Skeletal muscle tissue (tissue), 4 donors: ENCODE data around the gene CAPN11. TPM values are rescaled to one million over a fixed set of nuclear protein-coding genes. Genes with fewer than 3 reads are reported as not detected.
"Not testable (repeated sequence)": the region's sequence is repeated elsewhere in the genome, so short reads cannot be mapped to it uniquely, and the experiment has no call there.

ENCODE experiments used
- H3K27ac ChIP-seq: one replicate; pipeline ENCODE4 v1.7.0; 2013; ENCODE audit warnings: mild to moderate bottlenecking, low read depth, low read length, inconsistent platforms
- H3K27me3 ChIP-seq, 3 donors: one replicate each; pipeline ENCODE4 v1.7.0; 2013; ENCODE audit warnings: low read length in 3 of 3; ENCODE audit not compliant: control insufficient read depth in 3 of 3, insufficient read depth in 3 of 3
- H3K36me3 ChIP-seq, 3 donors: one replicate each; pipeline ENCODE4 v1.7.0; 2013; ENCODE audit warnings: low read length in 3 of 3; ENCODE audit not compliant: control insufficient read depth in 3 of 3, insufficient read depth in 3 of 3
- H3K4me1 ChIP-seq, 3 donors: one replicate each; pipeline ENCODE4 v1.7.0; 2013; ENCODE audit warnings: low read length in 3 of 3, mild to moderate bottlenecking in 3 of 3; ENCODE audit not compliant: control insufficient read depth in 3 of 3, insufficient read depth in 3 of 3
- H3K4me3 ChIP-seq, 3 donors: one replicate each; pipeline ENCODE4 v1.7.0; 2013; ENCODE audit warnings: low read length in 3 of 3
- H3K9ac ChIP-seq, 3 donors: one replicate each; pipeline ENCODE4 v1.7.0; 2013; ENCODE audit warnings: low read length in 3 of 3, mild to moderate bottlenecking in 3 of 3, moderate library complexity in 2 of 3, low read depth in 1 of 3
- H3K9me3 ChIP-seq, 3 donors: one replicate each; pipeline ENCODE4 v1.7.0; 2013; ENCODE audit warnings: low read length in 3 of 3; ENCODE audit not compliant: control insufficient read depth in 3 of 3
- total RNA-seq: library from RNA; depleted of rRNA; stranded (reverse); fragments of >200 nt; gene quantifications from one replicate; pipeline ENCODE4 v1.2.3, GENCODE V29; 2014
- donor health status: Osteomylitis.

Gene CAPN11
- total RNA-seq, 1 donor from 2014 or later: 0.52 TPM

DNA sequence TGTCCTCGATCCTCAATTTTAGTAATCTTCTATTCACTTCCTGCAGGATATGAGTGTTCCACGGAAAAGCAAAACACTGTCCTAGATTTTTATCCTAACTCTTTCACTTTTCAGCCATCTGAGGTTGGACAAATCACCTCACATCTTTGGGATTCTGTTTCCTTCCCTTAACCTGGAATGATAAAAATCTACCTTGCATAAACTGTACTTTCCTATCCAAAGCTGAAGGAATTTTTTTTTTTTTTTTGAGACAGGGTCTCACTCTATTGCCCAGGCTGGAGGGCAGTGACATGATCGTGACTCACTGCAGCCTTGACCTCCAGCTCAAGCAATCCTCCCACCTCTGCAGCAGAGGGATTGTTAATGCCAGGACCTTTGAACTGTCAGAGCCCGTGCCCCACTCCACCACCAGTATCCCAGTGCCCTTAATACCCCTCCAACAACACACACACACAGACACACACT is 20.5 kb downstream of the CAPN11 start:
- Histone ChIP-seq H3K4me3 (no peak overlapping the region), H3K27ac (no peak overlapping the region), H3K4me1 (peaks cover 0 to 11% (median 8%) of the 10 kb centered on the region in 3 donors), H3K27me3 (no peaks in the 10 kb centered on the region), H3K36me3 (no peaks in the 10 kb centered on the region), H3K9ac (no peak overlapping the region), H3K9me3 (no peaks in the 10 kb centered on the region)

DNA sequence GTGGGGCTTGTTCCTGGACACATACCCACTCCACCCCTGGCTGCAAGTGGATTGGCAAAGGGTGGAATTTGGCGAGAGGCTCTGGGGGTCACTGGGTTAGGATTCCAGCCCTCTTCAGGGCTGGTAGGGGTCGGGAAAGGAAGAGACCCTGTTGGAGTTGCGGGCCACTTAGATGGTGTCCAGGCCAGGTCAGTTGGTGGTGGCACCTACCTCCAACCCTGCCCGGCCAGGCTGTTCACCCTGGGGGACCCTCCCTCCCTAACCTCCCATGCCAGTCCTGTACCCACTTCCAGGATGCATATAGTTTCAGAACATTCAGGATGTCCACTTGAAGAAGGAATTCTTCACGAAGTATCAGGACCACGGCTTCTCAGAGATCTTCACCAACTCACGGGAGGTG is 21.0 kb downstream of the CAPN11 start:
- Histone ChIP-seq H3K4me1 (peaks cover 0 to 11% (median 8%) of the 10 kb centered on the region in 3 donors), H3K27ac (no peak overlapping the region), H3K9ac (no peak overlapping the region), H3K27me3 (no peaks in the 10 kb centered on the region), H3K9me3 (no peaks in the 10 kb centered on the region), H3K4me3 (no peak overlapping the region), H3K36me3 (no peaks in the 10 kb centered on the region)

DNA sequence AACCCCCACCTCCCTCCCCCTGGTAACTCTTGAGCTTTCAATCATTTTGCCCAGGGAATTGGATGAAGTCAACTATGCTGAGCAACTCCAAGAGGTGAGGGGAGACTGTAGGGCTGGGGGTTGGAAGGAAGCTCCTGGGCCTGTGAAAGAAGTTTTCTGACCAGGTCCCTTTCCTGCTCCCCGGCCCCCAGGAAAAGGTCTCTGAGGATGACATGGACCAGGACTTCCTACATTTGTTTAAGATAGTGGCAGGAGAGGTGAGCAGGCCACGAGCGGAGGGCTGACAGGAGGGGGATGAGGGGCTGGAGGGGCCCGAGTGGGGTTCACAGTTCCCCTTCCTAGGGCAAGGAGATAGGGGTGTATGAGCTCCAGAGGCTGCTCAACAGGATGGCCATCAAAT is 21.8 kb downstream of the CAPN11 start:
- Histone ChIP-seq H3K27me3 (no peaks in the 10 kb centered on the region), H3K9me3 (no peaks in the 10 kb centered on the region), H3K4me1 (peaks cover 0 to 11% (median 8%) of the 10 kb centered on the region in 3 donors), H3K4me3 (no peak overlapping the region), H3K27ac (no peak overlapping the region), H3K36me3 (no peaks in the 10 kb centered on the region), H3K9ac (no peak overlapping the region)

DNA sequence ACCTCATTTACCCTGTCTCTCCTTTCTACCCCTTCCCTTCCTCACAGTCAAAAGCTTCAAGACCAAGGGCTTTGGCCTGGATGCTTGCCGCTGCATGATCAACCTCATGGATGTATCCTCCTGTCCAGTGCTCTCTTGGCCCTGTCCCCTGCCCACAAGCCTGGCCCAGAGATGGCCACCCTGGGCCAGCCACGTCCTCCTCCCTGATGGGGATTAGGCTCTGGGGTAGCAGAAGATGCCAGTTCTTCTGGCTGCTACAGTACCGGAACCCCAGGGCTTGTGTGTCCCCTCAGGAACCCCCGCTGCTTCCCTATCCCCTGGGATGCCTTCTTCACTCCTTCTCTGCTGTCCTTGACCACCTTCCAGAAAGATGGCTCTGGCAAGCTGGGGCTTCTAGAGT is 22.3 kb downstream of the CAPN11 start:
- no peaks in the 10 kb centered on the region for H3K36me3 ChIP-seq
- H3K27ac ChIP-seq: no peak overlapping the region
- peaks cover 0 to 11% (median 8%) of the 10 kb centered on the region in 3 donors for H3K4me1 ChIP-seq
- no peaks in the 10 kb centered on the region for H3K9me3 ChIP-seq
- H3K4me3 ChIP-seq: no peak overlapping the region
- no peaks in the 10 kb centered on the region for H3K27me3 ChIP-seq
- H3K9ac ChIP-seq: no peak overlapping the region

DNA sequence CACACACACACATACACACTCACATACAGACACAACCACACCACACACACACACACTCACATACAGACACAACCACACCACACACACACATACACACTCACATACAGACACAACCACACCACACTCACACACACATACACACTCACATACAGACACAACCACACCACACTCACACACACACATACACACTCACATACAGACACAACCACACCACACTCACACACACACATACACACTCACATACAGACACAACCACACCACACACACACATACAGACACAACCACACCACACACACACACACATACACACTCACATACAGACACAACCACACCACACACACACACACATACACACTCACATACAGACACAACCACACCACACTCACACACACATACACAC is 23.2 kb downstream of the CAPN11 start:
- peaks cover 0 to 11% (median 9%) of the 10 kb centered on the region in 3 donors for H3K4me1 ChIP-seq
- not testable (repeated sequence) for H3K27ac ChIP-seq, H3K27me3 ChIP-seq, H3K9me3 ChIP-seq, H3K36me3 ChIP-seq, H3K4me3 ChIP-seq, H3K9ac ChIP-seq

DNA sequence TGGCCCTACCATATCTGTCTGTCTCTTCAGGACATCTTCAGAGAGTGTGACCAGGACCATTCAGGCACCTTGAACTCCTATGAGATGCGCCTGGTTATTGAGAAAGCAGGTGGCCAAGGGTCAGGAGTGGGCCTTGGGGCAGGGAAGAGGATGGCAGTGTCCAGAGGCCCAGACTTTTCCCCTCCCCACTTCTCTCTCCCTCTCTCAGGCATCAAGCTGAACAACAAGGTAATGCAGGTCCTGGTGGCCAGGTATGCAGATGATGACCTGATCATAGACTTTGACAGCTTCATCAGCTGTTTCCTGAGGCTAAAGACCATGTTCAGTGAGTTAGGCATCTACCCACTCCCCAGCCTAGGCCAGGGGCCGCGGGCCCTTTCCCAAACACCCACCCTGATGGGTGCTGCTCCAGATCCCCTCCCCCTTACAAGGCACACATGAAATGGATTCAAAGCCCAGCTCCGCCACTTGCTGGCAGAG is 24.3 kb downstream of the CAPN11 start:
- no peak overlapping the region for H3K27ac ChIP-seq
- H3K9me3 ChIP-seq: no peaks in the 10 kb centered on the region
- no peaks in the 10 kb centered on the region for H3K27me3 ChIP-seq
- peaks cover 0 to 8% (median 6%) of the 10 kb centered on the region in 3 donors for H3K4me1 ChIP-seq
- no peaks in the 10 kb centered on the region for H3K36me3 ChIP-seq
- H3K4me3 ChIP-seq: no peak overlapping the region
- no peak overlapping the region for H3K9ac ChIP-seq

DNA sequence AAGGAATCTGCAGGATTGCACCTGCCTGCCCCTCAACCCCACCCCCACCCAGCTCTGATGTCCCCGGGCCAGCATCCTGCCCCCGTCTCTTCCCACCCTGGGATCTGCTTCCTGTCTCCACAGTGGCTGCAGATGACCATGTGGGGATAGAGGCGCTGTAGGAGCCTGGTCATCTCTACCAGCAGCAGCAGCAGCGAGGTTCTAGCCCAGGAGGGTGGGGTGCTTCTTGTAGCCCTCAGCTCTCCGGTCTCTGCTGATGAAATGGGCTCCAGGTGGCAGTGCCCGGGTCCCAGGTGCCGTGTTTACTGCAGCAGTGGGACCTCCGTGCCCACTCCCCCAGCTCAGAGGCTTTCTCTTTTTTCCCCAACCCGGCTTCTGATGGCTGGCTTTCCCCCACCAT is 25.2 kb downstream of the CAPN11 start:
- Histone ChIP-seq H3K9me3 (no peaks in the 10 kb centered on the region), H3K4me3 (no peak overlapping the region), H3K36me3 (no peaks in the 10 kb centered on the region), H3K4me1 (peaks cover 0 to 4% (median 2%) of the 10 kb centered on the region in 3 donors), H3K9ac (no peak overlapping the region), H3K27me3 (no peaks in the 10 kb centered on the region), H3K27ac (no peak overlapping the region)

DNA sequence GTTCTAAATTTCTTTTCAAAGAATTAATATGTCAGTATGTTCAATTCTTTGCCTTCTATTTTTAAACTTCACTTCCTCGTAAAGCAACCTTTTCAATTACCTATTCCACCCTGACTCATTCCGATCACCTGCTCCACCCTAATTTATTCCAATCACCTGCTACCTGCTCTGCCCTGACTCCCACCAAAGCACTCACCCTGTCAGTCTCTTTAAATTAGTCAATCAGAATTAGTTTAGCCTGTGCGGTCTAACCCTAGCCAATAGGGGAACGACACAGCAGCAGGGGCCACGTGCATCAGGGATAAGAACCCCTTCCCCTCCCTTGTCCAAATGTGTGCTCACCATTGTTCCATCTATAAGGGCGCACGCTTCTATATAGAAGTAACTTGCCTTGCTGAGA is 26.7 kb downstream of the CAPN11 start:
- H3K36me3 ChIP-seq, H3K4me1 ChIP-seq, H3K27me3 ChIP-seq, H3K9ac ChIP-seq, H3K27ac ChIP-seq, H3K9me3 ChIP-seq, H3K4me3 ChIP-seq: not testable (repeated sequence)

DNA sequence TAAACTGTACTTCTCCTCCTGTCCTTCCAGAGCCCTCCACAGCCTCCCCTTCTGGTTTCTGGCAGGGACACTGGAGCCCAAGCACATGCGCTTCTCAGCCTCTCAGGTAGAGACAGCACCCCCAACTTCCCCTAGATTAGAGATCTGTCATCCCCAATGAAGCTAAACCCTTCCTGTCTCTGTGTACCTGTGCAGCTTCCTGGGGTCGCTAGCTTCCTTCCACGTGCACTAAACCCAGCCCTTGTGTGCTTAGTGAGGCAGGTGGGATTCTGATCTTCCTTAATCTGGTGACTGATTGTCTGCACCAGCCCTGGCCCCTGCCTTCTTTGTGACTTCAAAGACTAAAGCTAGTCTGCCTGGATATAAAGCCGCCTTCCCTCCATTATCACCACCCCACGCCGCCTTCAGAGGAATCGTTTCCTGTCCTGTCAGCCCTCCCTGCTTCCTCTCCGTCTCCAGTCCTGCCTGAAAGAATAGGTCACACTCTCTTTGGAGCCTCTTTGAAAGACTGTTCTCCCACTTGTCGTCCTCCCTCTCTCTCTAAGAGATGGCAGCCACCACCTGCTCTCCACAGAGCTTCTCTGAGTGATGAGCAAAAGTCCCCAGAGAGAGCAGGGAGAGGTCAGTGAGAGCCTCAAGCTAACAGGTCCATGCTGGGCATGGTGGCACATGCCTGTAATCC is 27.5 kb downstream of the CAPN11 start:
- Histone ChIP-seq H3K4me1 (peaks cover 0 to 4% (median 0%) of the 10 kb centered on the region in 3 donors), H3K36me3 (no peaks in the 10 kb centered on the region), H3K9me3 (no peaks in the 10 kb centered on the region), H3K9ac (peak overlapping the region in 1 of 3 donors; percentile 8), H3K4me3 (no peak overlapping the region), H3K27me3 (no peaks in the 10 kb centered on the region), H3K27ac (no peak overlapping the region)

DNA sequence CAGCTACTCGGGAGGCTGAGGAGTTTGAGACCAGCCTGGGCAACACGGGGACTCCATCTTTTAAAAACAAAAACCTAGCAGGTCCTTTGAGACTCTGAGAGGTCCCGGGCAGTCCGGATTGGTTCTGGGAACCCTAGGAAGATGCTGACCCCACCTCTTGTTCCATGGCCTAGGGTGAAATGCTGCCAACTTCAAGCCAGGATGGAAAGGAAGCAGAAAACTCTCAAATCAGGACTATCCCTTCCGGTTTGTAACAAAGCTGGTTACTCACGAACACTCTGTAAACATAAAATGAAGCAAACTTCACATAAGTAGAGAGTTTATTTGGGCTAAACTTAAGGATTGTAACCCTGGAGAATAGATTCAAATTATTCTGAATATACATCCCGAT is 28.0 kb downstream of the CAPN11 start:
- peaks cover 0 to 4% (median 0%) of the 10 kb centered on the region in 3 donors for H3K4me1 ChIP-seq
- no peaks in the 10 kb centered on the region for H3K27me3 ChIP-seq
- no peak overlapping the region for H3K27ac ChIP-seq
- H3K9me3 ChIP-seq: no peaks in the 10 kb centered on the region
- H3K9ac ChIP-seq: peak overlapping the region in 1 of 3 donors; percentile 8
- no peaks in the 10 kb centered on the region for H3K36me3 ChIP-seq
- H3K4me3 ChIP-seq: no peak overlapping the region
